GM12878 (cell line): ENCODE measurements around the gene SEMA3C.

ENCODE experiments used
- SPI1 ChIP-seq: IDR thresholded peaks from 2 replicates; pipeline ENCODE4 v1.6.1; 2011; ENCODE audit warnings: low read depth, mild to moderate bottlenecking, low read length, moderate library complexity, borderline replicate concordance; ENCODE audit not compliant: insufficient read depth
- ZNF274 ChIP-seq: IDR thresholded peaks from one replicate; pipeline ENCODE4 v1.8.0; 2011; ENCODE audit not compliant: insufficient read length, insufficient read depth
- TF ChIP-seq, protein P1 (sequence below), 3 experiments: IDR thresholded peaks in 2 of 3; conservative IDR thresholded peaks in 1 of 3; 2 replicates each; pipeline ENCODE4 v1.5.1; 2011; ENCODE audit warnings: low read depth in 3 of 3, low read length in 3 of 3, mild to moderate bottlenecking in 3 of 3, control low read depth in 2 of 3, moderate library complexity in 2 of 3, inconsistent platforms in 1 of 3, mixed read lengths in 1 of 3; ENCODE audit not compliant: control insufficient read depth in 2 of 3, insufficient read depth in 1 of 3; ENCODE audit errors: extremely low read depth in 1 of 3

GRCh38 chr7:80785276-80785675 lies 133.6 kb downstream of the SEMA3C start:
- TF ChIP-seq, protein P1, sequence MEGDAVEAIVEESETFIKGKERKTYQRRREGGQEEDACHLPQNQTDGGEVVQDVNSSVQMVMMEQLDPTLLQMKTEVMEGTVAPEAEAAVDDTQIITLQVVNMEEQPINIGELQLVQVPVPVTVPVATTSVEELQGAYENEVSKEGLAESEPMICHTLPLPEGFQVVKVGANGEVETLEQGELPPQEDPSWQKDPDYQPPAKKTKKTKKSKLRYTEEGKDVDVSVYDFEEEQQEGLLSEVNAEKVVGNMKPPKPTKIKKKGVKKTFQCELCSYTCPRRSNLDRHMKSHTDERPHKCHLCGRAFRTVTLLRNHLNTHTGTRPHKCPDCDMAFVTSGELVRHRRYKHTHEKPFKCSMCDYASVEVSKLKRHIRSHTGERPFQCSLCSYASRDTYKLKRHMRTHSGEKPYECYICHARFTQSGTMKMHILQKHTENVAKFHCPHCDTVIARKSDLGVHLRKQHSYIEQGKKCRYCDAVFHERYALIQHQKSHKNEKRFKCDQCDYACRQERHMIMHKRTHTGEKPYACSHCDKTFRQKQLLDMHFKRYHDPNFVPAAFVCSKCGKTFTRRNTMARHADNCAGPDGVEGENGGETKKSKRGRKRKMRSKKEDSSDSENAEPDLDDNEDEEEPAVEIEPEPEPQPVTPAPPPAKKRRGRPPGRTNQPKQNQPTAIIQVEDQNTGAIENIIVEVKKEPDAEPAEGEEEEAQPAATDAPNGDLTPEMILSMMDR (IDR thresholded peaks at IDR 0.05 in 2 of 3, conservative IDR thresholded peaks at IDR 0.05 in 1 of 3; ENCODE audit: control insufficient read depth in 2 of 3, extremely low read depth in 1 of 3, insufficient read depth in 1 of 3, low read depth in 3 of 3, low read length in 3 of 3), result no peak
- TF ChIP-seq SPI1 (no peak), ZNF274 (no peak)
